Activated naive CD8-positive, alpha-beta T cell treated with anti-CD3 and anti-CD28 coated beads for 36 hours (primary cell): ENCODE data around the gene LRRC25. TPM values are rescaled to one million over a fixed set of nuclear protein-coding genes. Genes with fewer than 3 reads are reported as not detected.
A peak's percentile ranks its signal among the peaks of the same experiment; 100 is the strongest.

Experiments
- DNase-seq: peaks from one replicate; pipeline ENCODE4 v3.0.0; 2021
- H3K27ac Mint-ChIP-seq: one replicate; pipeline ENCODE4 v1.8.0; 2022; ENCODE audit warnings: mild to moderate bottlenecking, moderate library complexity, mixed read lengths
- H3K27me3 Mint-ChIP-seq: one replicate; pipeline ENCODE4 v1.8.0; 2022; ENCODE audit warnings: mild to moderate bottlenecking, mixed read lengths
- H3K36me3 Mint-ChIP-seq: one replicate; pipeline ENCODE4 v1.8.0; 2021; ENCODE audit warnings: mild to moderate bottlenecking, mixed read lengths
- H3K4me1 Mint-ChIP-seq: one replicate; pipeline ENCODE4 v1.8.0; 2021; ENCODE audit warnings: mixed read lengths
- H3K4me3 Mint-ChIP-seq: one replicate; pipeline ENCODE4 v1.8.0; 2022; ENCODE audit warnings: mild to moderate bottlenecking, moderate library complexity, mixed read lengths
- H3K9me3 Mint-ChIP-seq: one replicate; pipeline ENCODE4 v1.8.0; 2022; ENCODE audit warnings: mixed read lengths
- total RNA-seq, 2 experiments: library from RNA; stranded (reverse); gene quantifications; one replicate each; pipeline ENCODE4 v1.2.3, GENCODE V29; 2021

Gene LRRC25
- total RNA-seq, 2 experiments from 2014 or later, result not detected

DNA sequence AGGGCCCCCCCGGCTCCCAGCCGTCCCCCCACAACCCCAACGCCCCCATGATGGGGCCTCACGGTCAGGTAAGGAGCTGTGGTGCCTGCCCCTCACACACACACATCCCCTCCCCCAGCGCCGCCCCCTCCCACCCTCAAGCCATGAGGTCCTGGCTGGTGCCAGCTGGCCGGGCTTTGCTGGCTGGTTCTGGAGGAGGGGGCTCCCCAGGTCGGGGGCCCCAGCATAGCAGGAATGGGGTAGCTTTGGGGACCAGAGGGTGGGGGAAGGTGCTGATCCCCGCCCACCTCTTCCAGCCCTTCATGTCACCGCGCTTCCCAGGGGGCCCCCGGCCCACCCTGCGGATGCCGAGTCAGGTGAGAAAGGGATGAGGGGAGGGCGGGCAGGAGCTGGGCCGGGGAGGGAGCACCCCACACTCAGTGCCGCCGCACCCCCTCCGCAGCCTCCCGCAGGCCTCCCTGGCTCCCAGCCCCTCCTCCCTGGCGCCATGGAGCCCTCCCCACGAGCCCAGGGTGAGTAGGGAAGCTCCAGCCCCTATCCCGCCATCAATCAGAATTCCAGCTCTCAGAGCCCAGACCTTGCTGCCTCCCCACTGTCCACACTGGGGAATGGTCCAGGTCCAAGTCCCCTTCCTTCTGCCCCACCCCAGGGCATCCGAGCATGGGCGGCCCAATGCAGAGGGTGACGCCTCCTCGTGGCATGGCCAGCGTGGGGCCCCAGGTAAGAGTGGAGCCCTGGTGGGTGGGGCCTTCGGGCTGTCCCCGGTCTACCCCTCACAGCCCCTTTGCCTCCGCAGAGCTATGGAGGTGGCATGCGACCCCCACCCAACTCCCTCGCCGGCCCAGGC is 34.2 kb upstream of the LRRC25 start:
- Mint-ChIP-seq H3K9me3 (no peaks in the 10 kb centered on the region), H3K36me3 (peaks cover 10% of the 10 kb centered on the region), H3K4me1 (peaks cover 28% of the 10 kb centered on the region), H3K4me3 (no peak overlapping the region), H3K27ac (no peak overlapping the region), H3K27me3 (no peaks in the 10 kb centered on the region)
- DNase-seq, result no peak

- no peaks in the 10 kb centered on the region for H3K9me3 Mint-ChIP-seq
These were observed 33.2 kb upstream of the LRRC25 start for GRCh38 chr19:18430417-18431144.

GRCh38 chr19:18429717-18430416 is 32.4 kb upstream of the LRRC25 start:
- Mint-ChIP-seq H3K4me1 (peaks cover 29% of the 10 kb centered on the region), H3K9me3 (no peaks in the 10 kb centered on the region), H3K36me3 (peaks cover 8% of the 10 kb centered on the region), H3K27ac (peak overlapping the region; percentile 42), H3K4me3 (peak overlapping the region; percentile 47), H3K27me3 (no peaks in the 10 kb centered on the region)
- no peak for DNase-seq

More at GRCh38 chr19:18430417-18431144, 33.2 kb upstream of the LRRC25 start:
- no peak for DNase-seq
- no peak overlapping the region for H3K27ac Mint-ChIP-seq
- no peaks in the 10 kb centered on the region for H3K27me3 Mint-ChIP-seq
- peaks cover 8% of the 10 kb centered on the region for H3K36me3 Mint-ChIP-seq
- H3K4me1 Mint-ChIP-seq, result peaks cover 27% of the 10 kb centered on the region
- H3K4me3 Mint-ChIP-seq, result no peak overlapping the region

GRCh38 chr19:18428787-18429674 is 31.6 kb upstream of the LRRC25 start:
- peak; percentile 91 for DNase-seq
- Mint-ChIP-seq H3K27me3 (no peaks in the 10 kb centered on the region), H3K4me1 (peaks cover 33% of the 10 kb centered on the region), H3K9me3 (no peaks in the 10 kb centered on the region), H3K27ac (no peak overlapping the region), H3K4me3 (no peak overlapping the region), H3K36me3 (peaks cover 2% of the 10 kb centered on the region)

GRCh38 chr19:18428173-18428786 is 30.9 kb upstream of the LRRC25 start:
- no peak overlapping the region for H3K27ac Mint-ChIP-seq

DNA sequence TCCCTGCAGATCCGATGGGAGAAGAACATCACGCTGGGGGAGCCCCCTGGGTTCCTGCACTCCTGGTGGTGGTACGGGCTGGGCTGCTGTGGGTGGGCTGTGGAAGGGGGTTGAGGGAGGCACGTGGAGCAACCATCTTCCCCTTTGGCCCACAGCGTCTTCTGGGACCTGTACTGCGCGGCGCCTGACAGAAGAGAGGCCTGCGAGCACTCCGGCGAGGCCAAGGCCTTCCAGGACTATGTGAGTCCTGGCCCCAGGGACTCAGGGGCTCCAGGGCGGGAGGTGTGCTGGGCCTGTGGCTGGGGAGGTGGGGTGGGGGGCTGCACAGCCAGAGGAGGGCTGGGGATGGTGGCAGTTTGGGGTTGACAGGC is 30.3 kb upstream of the LRRC25 start:
- no peaks in the 10 kb centered on the region for H3K27me3 Mint-ChIP-seq
- H3K4me3 Mint-ChIP-seq, result no peak overlapping the region
- no peak overlapping the region for H3K27ac Mint-ChIP-seq
- peaks cover 1% of the 10 kb centered on the region for H3K36me3 Mint-ChIP-seq
- no peaks in the 10 kb centered on the region for H3K9me3 Mint-ChIP-seq
- peaks cover 39% of the 10 kb centered on the region for H3K4me1 Mint-ChIP-seq
- DNase-seq, result no peak

More at GRCh38 chr19:18428173-18428786, 30.9 kb upstream of the LRRC25 start:
- H3K36me3 Mint-ChIP-seq, result peaks cover 1% of the 10 kb centered on the region
- H3K9me3 Mint-ChIP-seq, result no peaks in the 10 kb centered on the region
- no peaks in the 10 kb centered on the region for H3K27me3 Mint-ChIP-seq
- H3K4me1 Mint-ChIP-seq, result peaks cover 35% of the 10 kb centered on the region
- H3K4me3 Mint-ChIP-seq, result no peak overlapping the region
- DNase-seq, result no peak

DNA sequence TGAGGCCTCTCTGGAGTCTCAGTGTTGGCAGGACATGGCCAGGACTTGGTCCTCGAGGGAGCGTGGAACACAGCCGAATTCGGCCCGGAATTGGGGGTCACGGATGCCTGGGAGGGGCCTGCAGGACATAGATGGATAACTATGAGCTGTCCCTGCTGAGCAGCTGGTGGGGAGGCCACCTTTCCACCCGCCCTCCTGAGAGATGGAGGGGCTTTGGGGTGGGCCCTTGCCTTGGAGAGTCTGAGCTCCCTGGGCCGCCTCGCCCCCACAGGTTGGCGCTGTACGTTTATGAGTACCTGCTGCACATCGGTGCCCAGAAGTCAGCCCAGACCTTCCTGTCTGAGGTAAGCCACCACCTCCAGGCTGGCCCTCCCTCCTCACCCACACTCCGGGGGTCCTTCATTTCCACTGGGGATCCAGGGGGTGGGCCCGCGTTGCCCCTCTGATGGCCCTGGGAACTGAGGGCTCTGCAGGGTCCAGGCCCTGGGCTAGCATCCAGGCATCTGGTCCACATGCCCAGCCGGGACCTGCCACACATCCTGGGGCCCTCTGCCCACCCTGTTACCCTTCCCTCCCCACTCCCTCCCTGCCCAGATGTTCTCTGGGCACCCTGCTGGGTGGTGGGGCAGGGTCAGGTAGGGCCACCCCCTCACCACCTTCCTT is 29.8 kb upstream of the LRRC25 start:
- Mint-ChIP-seq H3K9me3 (no peaks in the 10 kb centered on the region), H3K4me1 (peaks cover 40% of the 10 kb centered on the region), H3K36me3 (peaks cover 1% of the 10 kb centered on the region), H3K27me3 (no peaks in the 10 kb centered on the region), H3K27ac (no peak overlapping the region), H3K4me3 (no peak overlapping the region)
- no peak for DNase-seq

GRCh38 chr19:18426416-18426767 is 29.0 kb upstream of the LRRC25 start:
- H3K4me3 Mint-ChIP-seq, result no peak overlapping the region
- no peaks in the 10 kb centered on the region for H3K9me3 Mint-ChIP-seq
- no peaks in the 10 kb centered on the region for H3K27me3 Mint-ChIP-seq
- H3K27ac Mint-ChIP-seq, result no peak overlapping the region
- no peak for DNase-seq
- peaks cover 44% of the 10 kb centered on the region for H3K4me1 Mint-ChIP-seq
- H3K36me3 Mint-ChIP-seq, result peaks cover 5% of the 10 kb centered on the region

GRCh38 chr19:18425515-18426415 is 28.3 kb upstream of the LRRC25 start:
- Mint-ChIP-seq H3K36me3 (peaks cover 6% of the 10 kb centered on the region), H3K4me3 (no peak overlapping the region), H3K27me3 (no peaks in the 10 kb centered on the region), H3K27ac (no peak overlapping the region), H3K4me1 (peaks cover 48% of the 10 kb centered on the region), H3K9me3 (no peaks in the 10 kb centered on the region)
- no peak for DNase-seq

- Mint-ChIP-seq H3K27ac (no peak overlapping the region), H3K4me1 (peaks cover 50% of the 10 kb centered on the region), H3K9me3 (no peaks in the 10 kb centered on the region), H3K27me3 (no peaks in the 10 kb centered on the region), H3K36me3 (peaks cover 10% of the 10 kb centered on the region), H3K4me3 (no peak overlapping the region)
- no peak for DNase-seq
These were observed 27.6 kb upstream of the LRRC25 start for GRCh38 chr19:18424890-18425514.

- no peak for DNase-seq
- Mint-ChIP-seq H3K4me3 (no peak overlapping the region), H3K9me3 (no peaks in the 10 kb centered on the region), H3K4me1 (peaks cover 45% of the 10 kb centered on the region), H3K27me3 (no peaks in the 10 kb centered on the region), H3K27ac (no peak overlapping the region), H3K36me3 (peaks cover 10% of the 10 kb centered on the region)
These were observed 26.9 kb upstream of the LRRC25 start for GRCh38 chr19:18424122-18424889.
